Measurements from ENCODE around the gene NGF.

- no peak for TF ChIP-seq CTCF (IDR thresholded peaks at IDR 0.05)
- TF ChIP-seq POLR2A (IDR thresholded peaks at IDR 0.05), result no peak
Observed at GRCh38 chr1:115281143-115281542, 56.9 kb downstream of the NGF start.

Data from heart left ventricle (tissue), 13 donors.